Vagina (tissue), 2 donors: ENCODE results near the gene KIAA1549.

Experiments used
- CTCF ChIP-seq, 3 experiments: fragments of 450-650 bp in 2 of 3; fragments of 200-600 bp in 1 of 3; sonication (generic) in 1 of 3; IDR thresholded peaks; one replicate each; pipeline ENCODE4 v1.5.1; 2017 to 2019; ENCODE audit warnings: antibody characterized with exemption in 3 of 3, mild to moderate bottlenecking in 2 of 3, moderate library complexity in 2 of 3
- POLR2A ChIP-seq, 2 donors: fragments of 450-650 bp; IDR thresholded peaks; one replicate each; pipeline ENCODE4 v1.6.1; 2017; ENCODE audit warnings: antibody characterized with exemption in 2 of 2, mild to moderate bottlenecking in 2 of 2, moderate library complexity in 2 of 2

GRCh38 chr7:138821912-138822311, 159.3 kb downstream of the KIAA1549 start:
- TF ChIP-seq CTCF (IDR thresholded peaks at IDR 0.05): no peak
- TF ChIP-seq POLR2A (IDR thresholded peaks at IDR 0.05): no peak
